Karpas-422 (cell line): ENCODE measurements around the gene PRR5. TPM values are rescaled to one million over a fixed set of nuclear protein-coding genes. Genes with fewer than 3 reads are reported as not detected.
"Not testable (repeated sequence)": the region's sequence is repeated elsewhere in the genome, so short reads cannot be mapped to it uniquely, and the experiment has no call there.

ENCODE experiments used
- DNase-seq: peaks from one replicate; pipeline ENCODE4 v3.0.0-alpha.2; 2015
- H2AFZ ChIP-seq: fragments of 200-600 bp; sonication (generic); 2 replicates; pipeline ENCODE4 v1.6.1; 2014; ENCODE audit warnings: antibody characterized with exemption, low read length, mixed read lengths
- H3K27ac ChIP-seq: fragments of 200-600 bp; sonication (generic); 2 replicates; pipeline ENCODE4 v1.5.1; 2014; ENCODE audit warnings: mild to moderate bottlenecking, low read length, moderate library complexity
- H3K27me3 ChIP-seq: fragments of 200-600 bp; sonication (generic); 2 replicates; pipeline ENCODE4 v1.6.1; 2014; ENCODE audit warnings: low read length, mixed read lengths
- H3K36me3 ChIP-seq: fragments of 200-600 bp; sonication (generic); 2 replicates; pipeline ENCODE4 v1.6.1; 2014; ENCODE audit warnings: low read length, mixed read lengths; ENCODE audit not compliant: insufficient read depth
- H3K4me1 ChIP-seq: fragments of 200-600 bp; sonication (generic); 2 replicates; pipeline ENCODE4 v1.6.1; 2014; ENCODE audit warnings: mild to moderate bottlenecking, low read length, mixed read lengths
- H3K4me2 ChIP-seq: fragments of 200-600 bp; sonication (generic); 2 replicates; pipeline ENCODE4 v1.6.1; 2014; ENCODE audit warnings: low read length, low read depth, mild to moderate bottlenecking; ENCODE audit not compliant: poor library complexity, severe bottlenecking
- H3K4me3 ChIP-seq: fragments of 200-600 bp; sonication (generic); 2 replicates; pipeline ENCODE4 v1.5.1; 2014; ENCODE audit warnings: mild to moderate bottlenecking, antibody characterized with exemption, low read length, mixed read lengths
- H3K79me2 ChIP-seq: fragments of 200-600 bp; sonication (generic); 2 replicates; pipeline ENCODE4 v1.6.1; 2014; ENCODE audit warnings: mild to moderate bottlenecking, low read length, mixed read lengths
- H3K9ac ChIP-seq: fragments of 200-600 bp; sonication (generic); 2 replicates; pipeline ENCODE4 v1.6.0; 2014; ENCODE audit warnings: low read length
- H3K9me2 ChIP-seq: fragments of 200-600 bp; sonication (generic), shearing (Covaris generic); replicated peaks from 2 replicates; pipeline ENCODE4 v1.6.0; 2014; ENCODE audit warnings: mild to moderate bottlenecking, low read length, moderate library complexity; ENCODE audit not compliant: insufficient read depth
- H3K9me3 ChIP-seq: fragments of 300-700, 200-600 bp; sonication (generic); 2 replicates; pipeline ENCODE4 v1.6.1; 2014; ENCODE audit warnings: low read length, mixed read lengths
- H4K20me1 ChIP-seq: fragments of 200-600 bp; sonication (generic); 2 replicates; pipeline ENCODE4 v1.6.1; 2014; ENCODE audit warnings: mild to moderate bottlenecking, antibody characterized with exemption, low read length, low read depth; ENCODE audit not compliant: insufficient read depth
- total RNA-seq: library from RNA; depleted of rRNA; stranded (reverse); fragments of >200 nt; shearing (Covaris generic); gene quantifications from 2 replicates; pipeline ENCODE4 v1.2.3, GENCODE V29; 2014; ENCODE audit warnings: low replicate concordance

Gene PRR5
- total RNA-seq, 1 experiment from 2014 or later, result not detected

- Histone ChIP-seq H3K9me2 (no peaks in the 10 kb centered on the region), H3K4me2 (no peak overlapping the region), H4K20me1 (peaks cover 5% of the 10 kb centered on the region; the same call in 1 of the 2 replicates), H3K9me3 (no peaks in the 10 kb centered on the region), H3K27me3 (no peaks in the 10 kb centered on the region), H3K79me2 (no peaks in the 10 kb centered on the region), H3K4me1 (no peaks in the 10 kb centered on the region), H3K9ac (no peak overlapping the region), H3K4me3 (no peak overlapping the region), H3K27ac (no peak overlapping the region), H3K36me3 (no peaks in the 10 kb centered on the region), H2AFZ (no peak overlapping the region)
- DNase-seq, result no peak
Observed at GRCh38 chr22:44734801-44735517, 33.0 kb downstream of the PRR5 start.

GRCh38 chr22:44735518-44736428 lies 33.8 kb downstream of the PRR5 start:
- Histone ChIP-seq H2AFZ (no peak overlapping the region), H3K9me2 (no peaks in the 10 kb centered on the region), H3K9ac (no peak overlapping the region), H3K9me3 (no peaks in the 10 kb centered on the region), H3K27ac (no peak overlapping the region), H3K4me2 (no peak overlapping the region), H3K4me3 (no peak overlapping the region), H4K20me1 (peaks cover 5% of the 10 kb centered on the region; the same call in 1 of the 2 replicates), H3K4me1 (no peaks in the 10 kb centered on the region), H3K36me3 (no peaks in the 10 kb centered on the region), H3K79me2 (no peaks in the 10 kb centered on the region), H3K27me3 (no peaks in the 10 kb centered on the region)
- DNase-seq, result peak; percentile 89

DNA sequence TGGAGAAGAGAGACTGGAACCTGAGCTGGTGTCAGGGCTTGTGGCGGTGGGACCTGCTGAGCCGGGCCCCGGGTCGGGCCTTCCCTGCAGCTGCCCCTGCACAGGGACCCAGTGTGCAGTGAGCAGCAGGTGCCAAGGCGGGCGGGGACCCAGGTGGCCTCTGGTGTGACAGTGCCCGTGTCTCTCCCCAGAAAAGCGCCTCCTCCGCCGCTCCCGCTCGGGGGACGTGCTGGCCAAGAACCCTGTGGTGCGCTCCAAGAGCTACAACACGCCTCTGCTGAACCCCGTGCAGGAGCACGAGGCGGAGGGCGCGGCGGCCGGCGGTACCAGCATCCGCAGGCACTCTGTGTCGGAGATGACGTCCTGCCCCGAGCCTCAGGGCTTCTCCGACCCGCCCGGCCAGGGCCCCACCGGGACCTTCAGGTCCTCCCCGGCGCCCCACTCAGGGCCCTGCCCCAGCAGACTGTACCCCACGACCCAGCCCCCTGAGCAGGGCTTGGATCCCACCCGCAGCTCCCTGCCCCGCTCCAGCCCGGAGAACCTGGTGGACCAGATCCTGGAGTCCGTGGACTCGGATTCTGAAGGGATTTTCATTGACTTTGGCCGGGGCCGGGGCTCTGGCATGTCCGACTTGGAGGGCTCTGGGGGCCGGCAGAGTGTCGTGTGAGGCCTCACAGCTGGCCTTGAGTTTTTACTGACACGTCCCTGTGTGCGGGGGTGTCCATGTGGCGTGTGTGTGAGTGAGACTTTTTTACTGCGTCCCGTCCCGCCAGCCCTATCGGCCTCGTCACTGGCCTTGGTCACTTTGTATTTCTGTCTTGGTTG lies 34.8 kb downstream of the PRR5 start:
- Histone ChIP-seq H4K20me1 (peaks cover 5% of the 10 kb centered on the region; the same call in 1 of the 2 replicates), H3K9me3 (no peaks in the 10 kb centered on the region)

GRCh38 chr22:44737406-44738346 lies 35.7 kb downstream of the PRR5 start:
- Histone ChIP-seq H3K9ac (no peak overlapping the region), H3K4me2 (no peak overlapping the region)

More for the DNA sequence above, 34.8 kb downstream of the PRR5 start:
- no peak overlapping the region for H2AFZ ChIP-seq
- no peaks in the 10 kb centered on the region for H3K36me3 ChIP-seq
- H3K4me3 ChIP-seq, result no peak overlapping the region
- DNase-seq, result no peak
- H3K27ac ChIP-seq, result no peak overlapping the region
- H3K4me2 ChIP-seq, result no peak overlapping the region
- no peaks in the 10 kb centered on the region for H3K4me1 ChIP-seq
- no peaks in the 10 kb centered on the region for H3K9me2 ChIP-seq
- no peak overlapping the region for H3K9ac ChIP-seq
- no peaks in the 10 kb centered on the region for H3K79me2 ChIP-seq
- no peaks in the 10 kb centered on the region for H3K27me3 ChIP-seq

GRCh38 chr22:44738347-44738715 lies 36.3 kb downstream of the PRR5 start:
- no peaks in the 10 kb centered on the region for H3K36me3 ChIP-seq
- no peaks in the 10 kb centered on the region for H3K9me2 ChIP-seq
- no peak overlapping the region for H2AFZ ChIP-seq
- no peaks in the 10 kb centered on the region for H3K79me2 ChIP-seq
- H3K9ac ChIP-seq, result no peak overlapping the region
- H3K4me2 ChIP-seq, result no peak overlapping the region
- H3K9me3 ChIP-seq, result no peaks in the 10 kb centered on the region
- H3K27ac ChIP-seq, result no peak overlapping the region
- peaks cover 5% of the 10 kb centered on the region; the same call in 1 of the 2 replicates for H4K20me1 ChIP-seq
- H3K4me1 ChIP-seq, result no peaks in the 10 kb centered on the region
- no peaks in the 10 kb centered on the region for H3K27me3 ChIP-seq
- no peak overlapping the region for H3K4me3 ChIP-seq
- DNase-seq, result no peak

More at GRCh38 chr22:44737406-44738346, 35.7 kb downstream of the PRR5 start:
- no peaks in the 10 kb centered on the region for H3K79me2 ChIP-seq
- DNase-seq, result no peak
- peaks cover 5% of the 10 kb centered on the region; the same call in 1 of the 2 replicates for H4K20me1 ChIP-seq
- H2AFZ ChIP-seq, result no peak overlapping the region
- no peaks in the 10 kb centered on the region for H3K36me3 ChIP-seq
- H3K27me3 ChIP-seq, result no peaks in the 10 kb centered on the region
- H3K9me2 ChIP-seq, result no peaks in the 10 kb centered on the region
- H3K9me3 ChIP-seq, result no peaks in the 10 kb centered on the region
- H3K27ac ChIP-seq, result no peak overlapping the region
- no peaks in the 10 kb centered on the region for H3K4me1 ChIP-seq
- H3K4me3 ChIP-seq, result no peak overlapping the region

GRCh38 chr22:44739024-44739423 lies 37.0 kb downstream of the PRR5 start:
- H3K4me2 ChIP-seq, result no peak overlapping the region
- no peak overlapping the region for H3K4me3 ChIP-seq
- H4K20me1 ChIP-seq, result peaks cover 5% of the 10 kb centered on the region; the same call in 1 of the 2 replicates
- H3K9me3 ChIP-seq, result no peaks in the 10 kb centered on the region
- no peaks in the 10 kb centered on the region for H3K27me3 ChIP-seq
- no peak overlapping the region for H2AFZ ChIP-seq
- no peaks in the 10 kb centered on the region for H3K79me2 ChIP-seq
- no peak for DNase-seq
- no peaks in the 10 kb centered on the region for H3K36me3 ChIP-seq
- no peaks in the 10 kb centered on the region for H3K9me2 ChIP-seq
- no peaks in the 10 kb centered on the region for H3K4me1 ChIP-seq
- no peak overlapping the region for H3K9ac ChIP-seq
- H3K27ac ChIP-seq, result no peak overlapping the region

DNA sequence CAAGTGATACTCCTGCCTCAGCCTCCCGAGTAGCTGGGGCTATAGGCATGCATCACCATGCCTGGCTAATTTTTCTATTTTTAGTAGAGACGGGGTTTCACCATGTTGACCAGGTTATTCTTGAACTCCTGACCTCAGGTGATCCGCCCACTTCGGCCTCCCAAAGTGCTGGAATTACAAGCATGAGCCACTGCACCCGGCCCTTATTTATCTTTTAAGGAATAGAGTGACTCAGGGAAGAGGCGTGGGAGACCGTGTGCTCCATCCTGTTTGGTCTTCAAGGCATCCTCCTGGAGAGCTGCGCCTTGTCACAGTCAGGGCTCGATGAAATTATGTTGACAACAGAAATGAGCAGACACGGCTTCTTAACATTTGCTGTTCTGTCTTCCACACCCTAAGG lies 37.7 kb downstream of the PRR5 start:
- H3K9me2 ChIP-seq, H3K4me2 ChIP-seq: not testable (repeated sequence)

More for the DNA sequence above, 37.7 kb downstream of the PRR5 start:
- H3K9me3 ChIP-seq, H4K20me1 ChIP-seq, H3K27ac ChIP-seq, H3K27me3 ChIP-seq, H3K9ac ChIP-seq, DNase-seq, H2AFZ ChIP-seq, H3K4me1 ChIP-seq, H3K79me2 ChIP-seq, H3K4me3 ChIP-seq, H3K36me3 ChIP-seq: not testable (repeated sequence)
